ENCODE results near the gene MAB21L4. TPM values are rescaled to one million over a fixed set of nuclear protein-coding genes. Genes with fewer than 3 reads are reported as not detected.

Gene MAB21L4
- total RNA-seq, 2 experiments from 2014 or later = not detected

- Mint-ChIP-seq H3K27me3 (no peaks in the 10 kb centered on the region), H3K4me1 (no peaks in the 10 kb centered on the region), H3K9me3 (no peaks in the 10 kb centered on the region), H3K27ac (no peak overlapping the region), H3K36me3 (ENCODE audit: low read depth) (no peaks in the 10 kb centered on the region), H3K4me3 (no peak overlapping the region)
- CTCF ChIA-PET = interaction anchor here (0.9 kb wide), 1 partner anchor 9 kb away, joined by 3 read pairs; no protein-coding TSS in a partner anchor
- DNase-seq = no peak
- POLR2A ChIA-PET = no interaction called here
These were observed 5.3 kb downstream of the MAB21L4 start for GRCh38 chr2:240890691-240891090.

- Mint-ChIP-seq H3K9me3 (no peaks in the 10 kb centered on the region), H3K4me1 (no peaks in the 10 kb centered on the region), H3K27me3 (no peaks in the 10 kb centered on the region), H3K4me3 (no peak overlapping the region), H3K27ac (no peak overlapping the region), H3K36me3 (ENCODE audit: low read depth) (no peaks in the 10 kb centered on the region)
- ChIA-PET POLR2A (no interaction called here), CTCF (interaction anchor here (0.9 kb wide), 1 partner anchor 9 kb away, joined by 3 read pairs; no protein-coding TSS in a partner anchor)
- no peak for DNase-seq
These were observed 6.1 kb downstream of the MAB21L4 start for GRCh38 chr2:240889601-240890560.

- DNase-seq = no peak
- no peaks in the 10 kb centered on the region for H3K36me3 Mint-ChIP-seq (ENCODE audit: low read depth)
- no peak overlapping the region for H3K4me3 Mint-ChIP-seq
- H3K4me1 Mint-ChIP-seq = no peaks in the 10 kb centered on the region
- POLR2A ChIA-PET = no interaction called here
- no peaks in the 10 kb centered on the region for H3K27me3 Mint-ChIP-seq
- H3K27ac Mint-ChIP-seq = no peak overlapping the region
- no peaks in the 10 kb centered on the region for H3K9me3 Mint-ChIP-seq
- CTCF ChIA-PET = no interaction called here
These were observed 6.9 kb downstream of the MAB21L4 start for GRCh38 chr2:240888890-240889573.

- DNase-seq = no peak
- ChIA-PET CTCF (no interaction called here), POLR2A (no interaction called here)
- H3K4me3 Mint-ChIP-seq = no peak overlapping the region
- no peaks in the 10 kb centered on the region for H3K36me3 Mint-ChIP-seq (ENCODE audit: low read depth)
- no peaks in the 10 kb centered on the region for H3K27me3 Mint-ChIP-seq
- no peak overlapping the region for H3K27ac Mint-ChIP-seq
- no peaks in the 10 kb centered on the region for H3K4me1 Mint-ChIP-seq
- H3K9me3 Mint-ChIP-seq = no peaks in the 10 kb centered on the region
These were observed 7.6 kb downstream of the MAB21L4 start for GRCh38 chr2:240888130-240888889.

- no peak overlapping the region for H3K27ac Mint-ChIP-seq
- no peaks in the 10 kb centered on the region for H3K4me1 Mint-ChIP-seq
- no peak overlapping the region for H3K4me3 Mint-ChIP-seq
- no peak for DNase-seq
- no peaks in the 10 kb centered on the region for H3K9me3 Mint-ChIP-seq
- H3K27me3 Mint-ChIP-seq = no peaks in the 10 kb centered on the region
- no peaks in the 10 kb centered on the region for H3K36me3 Mint-ChIP-seq (ENCODE audit: low read depth)
- POLR2A ChIA-PET = no interaction called here
- CTCF ChIA-PET = no interaction called here
These were observed 8.3 kb downstream of the MAB21L4 start for GRCh38 chr2:240887631-240888030.

- DNase-seq = no peak
- Mint-ChIP-seq H3K9me3 (no peaks in the 10 kb centered on the region), H3K36me3 (ENCODE audit: low read depth) (no peaks in the 10 kb centered on the region), H3K27me3 (peaks cover 2% of the 10 kb centered on the region), H3K4me3 (no peak overlapping the region), H3K4me1 (no peaks in the 10 kb centered on the region), H3K27ac (no peak overlapping the region)
- ChIA-PET CTCF (no interaction called here), POLR2A (no interaction called here)
These were observed 9.0 kb downstream of the MAB21L4 start for GRCh38 chr2:240886678-240887609.

GRCh38 chr2:240886023-240886565 lies 9.9 kb downstream of the MAB21L4 start:
- no peaks in the 10 kb centered on the region for H3K4me1 Mint-ChIP-seq
- no peak for DNase-seq
- H3K27ac Mint-ChIP-seq = no peak overlapping the region
- no peak overlapping the region for H3K4me3 Mint-ChIP-seq
- H3K9me3 Mint-ChIP-seq = no peaks in the 10 kb centered on the region
- no peaks in the 10 kb centered on the region for H3K36me3 Mint-ChIP-seq (ENCODE audit: low read depth)
- ChIA-PET POLR2A (no interaction called here), CTCF (no interaction called here)
- peaks cover 6% of the 10 kb centered on the region for H3K27me3 Mint-ChIP-seq

GRCh38 chr2:240885566-240885965 lies 10.4 kb downstream of the MAB21L4 start:
- POLR2A ChIA-PET = no interaction called here
- H3K9me3 Mint-ChIP-seq = no peaks in the 10 kb centered on the region

GRCh38 chr2:240884745-240885144 lies 11.2 kb downstream of the MAB21L4 start:
- Mint-ChIP-seq H3K4me1 (no peaks in the 10 kb centered on the region), H3K27ac (no peak overlapping the region), H3K27me3 (peaks cover 7% of the 10 kb centered on the region), H3K9me3 (no peaks in the 10 kb centered on the region), H3K4me3 (no peak overlapping the region), H3K36me3 (ENCODE audit: low read depth) (no peaks in the 10 kb centered on the region)
- POLR2A ChIA-PET = no interaction called here
- CTCF ChIA-PET = interaction anchor here (0.6 kb wide), 1 partner anchor 272 kb away, joined by 4 read pairs; no protein-coding TSS in a partner anchor
- no peak for DNase-seq

More at GRCh38 chr2:240885566-240885965, 10.4 kb downstream of the MAB21L4 start:
- H3K27me3 Mint-ChIP-seq = peaks cover 7% of the 10 kb centered on the region
- no peaks in the 10 kb centered on the region for H3K4me1 Mint-ChIP-seq
- no peak overlapping the region for H3K27ac Mint-ChIP-seq
- no peak for DNase-seq
- H3K4me3 Mint-ChIP-seq = no peak overlapping the region
- no peaks in the 10 kb centered on the region for H3K36me3 Mint-ChIP-seq (ENCODE audit: low read depth)
- CTCF ChIA-PET = interaction anchor here (0.6 kb wide), 1 partner anchor 273 kb away, joined by 4 read pairs; no protein-coding TSS in a partner anchor

- no peaks in the 10 kb centered on the region for H3K9me3 Mint-ChIP-seq
- no peak for DNase-seq
- no peak overlapping the region for H3K4me3 Mint-ChIP-seq
- ChIA-PET CTCF (no interaction called here), POLR2A (no interaction called here)
- no peaks in the 10 kb centered on the region for H3K4me1 Mint-ChIP-seq
- H3K27ac Mint-ChIP-seq = no peak overlapping the region
- no peaks in the 10 kb centered on the region for H3K36me3 Mint-ChIP-seq (ENCODE audit: low read depth)
- H3K27me3 Mint-ChIP-seq = peaks cover 7% of the 10 kb centered on the region
These were observed 11.7 kb downstream of the MAB21L4 start for GRCh38 chr2:240884221-240884620.

- H3K9me3 Mint-ChIP-seq = no peaks in the 10 kb centered on the region
- H3K27me3 Mint-ChIP-seq = peaks cover 7% of the 10 kb centered on the region
- no peaks in the 10 kb centered on the region for H3K4me1 Mint-ChIP-seq
- H3K27ac Mint-ChIP-seq = no peak overlapping the region
- no peak overlapping the region for H3K4me3 Mint-ChIP-seq
- no peaks in the 10 kb centered on the region for H3K36me3 Mint-ChIP-seq (ENCODE audit: low read depth)
- CTCF ChIA-PET = interaction anchor here (1.3 kb wide), 1 partner anchor 8 kb away, joined by 3 read pairs; no protein-coding TSS in a partner anchor
- POLR2A ChIA-PET = no interaction called here
- no peak for DNase-seq
These were observed 14.0 kb downstream of the MAB21L4 start for GRCh38 chr2:240881913-240882312.

GRCh38 chr2:240879105-240879504 lies 16.9 kb downstream of the MAB21L4 start:
- H3K4me3 Mint-ChIP-seq = no peak overlapping the region

More at GRCh38 chr2:240879105-240879504, 16.9 kb downstream of the MAB21L4 start:
- ChIA-PET POLR2A (no interaction called here), CTCF (no interaction called here)
- H3K36me3 Mint-ChIP-seq (ENCODE audit: low read depth) = no peaks in the 10 kb centered on the region
- no peaks in the 10 kb centered on the region for H3K9me3 Mint-ChIP-seq
- H3K27ac Mint-ChIP-seq = no peak overlapping the region
- peaks cover 7% of the 10 kb centered on the region for H3K27me3 Mint-ChIP-seq
- DNase-seq = no peak
- H3K4me1 Mint-ChIP-seq = no peaks in the 10 kb centered on the region
